H1 (cell line): Measurements from ENCODE around the gene LCN2. TPM values are rescaled to one million over a fixed set of nuclear protein-coding genes. Genes with fewer than 3 reads are reported as not detected.

ENCODE experiments used
- BRCA1 ChIP-seq: IDR thresholded peaks from 2 replicates; pipeline ENCODE4 v1.6.1; 2012; ENCODE audit warnings: low read depth, low read length, improper control_type of control experiment
- CHD7 ChIP-seq: fragments of 300-600 bp; sonication (generic); IDR thresholded peaks from 2 replicates; pipeline ENCODE4 v1.7.1; 2012; ENCODE audit warnings: low read length, moderate library complexity, mild to moderate bottlenecking, inconsistent platforms; ENCODE audit not compliant: insufficient replicate concordance
- CTCF ChIP-seq, 3 experiments: IDR thresholded peaks; 1 replicate in 2 of 3; 2 replicates in 1 of 3; pipeline versions ENCODE4 v1.5.1 to v1.6.1; 2011; ENCODE audit warnings: low read length in 3 of 3, mild to moderate bottlenecking in 3 of 3, inconsistent platforms in 2 of 3, low read depth in 1 of 3, moderate library complexity in 1 of 3; ENCODE audit not compliant: insufficient read depth in 1 of 3; ENCODE audit errors: control extremely low read depth in 1 of 3
- EZH2 ChIP-seq: fragments of 200-600 bp; sonication (generic); IDR thresholded peaks from 2 replicates; pipeline ENCODE4 v1.7.1; 2012; ENCODE audit warnings: low read depth, mild to moderate bottlenecking, moderate library complexity, low read length, inconsistent platforms; ENCODE audit not compliant: severe bottlenecking
- MAX ChIP-seq: IDR thresholded peaks from 2 replicates; pipeline ENCODE4 v1.6.1; 2012; ENCODE audit warnings: inconsistent platforms
- POLR2A ChIP-seq, 2 experiments: IDR thresholded peaks; 1 replicate in 1 of 2; 2 replicates in 1 of 2; pipeline ENCODE4 v1.6.1; 2011; ENCODE audit warnings: low read depth in 2 of 2, low read length in 2 of 2, mild to moderate bottlenecking in 2 of 2; ENCODE audit errors: control extremely low read depth in 1 of 2
- polyA plus RNA-seq, 7 experiments: library from polyadenylated mRNA; depleted of rRNA in 3 of 7; stranded (reverse) in 5 of 7; unstranded in 2 of 7; fragments of >200 nt in 5 of 7; fragments of 200-250 nt in 2 of 7; gene quantifications; 1 replicate in 5 of 7; 2 replicates in 1 of 7; 4 replicates in 1 of 7; pipeline versions ENCODE4 v1.2.1 to v1.2.3, GENCODE V29; 2011 to 2013; ENCODE audit warnings: missing spikeins in 2 of 7, mixed read lengths in 2 of 7
- total RNA-seq: library from RNA; stranded (reverse); fragmentation: NEBNext Ultra II Directional; extraction: Animal tissue kit (Norgen Biotek cat#: 25700); gene quantifications from 2 replicates; pipeline ENCODE4 v1.2.1, GENCODE V29; 2021

The LCN2 gene
- total and polyA plus RNA-seq, 2 of the 8 experiments (the other 6 are each of a cell fraction or from before 2014, with no cell fraction given) = 1.1 to 1.6 TPM

GRCh38 chr9:128144239-128145181, 4.7 kb upstream of the LCN2 start (continued):
- TF ChIP-seq CHD7 (no peak), BRCA1 (no peak), POLR2A (IDR thresholded peaks at IDR 0.05; ENCODE audit: control extremely low read depth in 1 of 2, low read depth in 2 of 2, low read length in 2 of 2) (no peak), CTCF (IDR thresholded peaks at IDR 0.05; ENCODE audit: control extremely low read depth in 1 of 3, insufficient read depth in 1 of 3, low read depth in 1 of 3, low read length in 3 of 3) (no peak), EZH2 (no peak), MAX (no peak)
